8988T (cell line): ENCODE measurements around the gene PDE7B.
"Not testable (repeated sequence)": the region's sequence is repeated elsewhere in the genome, so short reads cannot be mapped to it uniquely, and the experiment has no call there.

Source experiments
- DNase-seq: peaks from one replicate; pipeline ENCODE4 v3.0.0; 2011

PDE7B gene

GRCh38 chr6:136208783-136209182, 357.3 kb downstream of the PDE7B start:
- DNase-seq, result no peak

GRCh38 chr6:136209496-136209895, 358.0 kb downstream of the PDE7B start:
- no peak for DNase-seq

- DNase-seq, result no peak
Observed at GRCh38 chr6:136210398-136211165, 359.1 kb downstream of the PDE7B start.

- DNase-seq, result no peak
Observed at GRCh38 chr6:136212608-136213007, 361.1 kb downstream of the PDE7B start.

- no peak for DNase-seq
Observed at GRCh38 chr6:136213012-136213539, 361.6 kb downstream of the PDE7B start.

- DNase-seq, result no peak
Observed at GRCh38 chr6:136213853-136214252, 362.4 kb downstream of the PDE7B start.

- no peak for DNase-seq
Observed at GRCh38 chr6:136216503-136217401, 365.3 kb downstream of the PDE7B start.

- DNase-seq, result not testable (repeated sequence)
Observed at GRCh38 chr6:136224974-136225373, 373.5 kb downstream of the PDE7B start.

- DNase-seq, result no peak
Observed at GRCh38 chr6:136225496-136225895, 374.0 kb downstream of the PDE7B start.

- DNase-seq, result no peak
Observed at GRCh38 chr6:136226027-136226673, 374.6 kb downstream of the PDE7B start.

- DNase-seq, result no peak
Observed at GRCh38 chr6:136226674-136227377, 375.3 kb downstream of the PDE7B start.

- DNase-seq, result no peak
Observed at GRCh38 chr6:136228814-136229213, 377.3 kb downstream of the PDE7B start.

- DNase-seq, result no peak
Observed at GRCh38 chr6:136230219-136230853, 378.8 kb downstream of the PDE7B start.

GRCh38 chr6:136232701-136233100, 381.2 kb downstream of the PDE7B start:
- DNase-seq, result no peak

GRCh38 chr6:136235233-136235564, 383.7 kb downstream of the PDE7B start:
- DNase-seq, result no peak

GRCh38 chr6:136236466-136237293, 385.2 kb downstream of the PDE7B start:
- no peak for DNase-seq

- no peak for DNase-seq
Observed at GRCh38 chr6:136244061-136244616, 392.6 kb downstream of the PDE7B start.
